ENCODE results near the gene AMOTL2.

DNA sequence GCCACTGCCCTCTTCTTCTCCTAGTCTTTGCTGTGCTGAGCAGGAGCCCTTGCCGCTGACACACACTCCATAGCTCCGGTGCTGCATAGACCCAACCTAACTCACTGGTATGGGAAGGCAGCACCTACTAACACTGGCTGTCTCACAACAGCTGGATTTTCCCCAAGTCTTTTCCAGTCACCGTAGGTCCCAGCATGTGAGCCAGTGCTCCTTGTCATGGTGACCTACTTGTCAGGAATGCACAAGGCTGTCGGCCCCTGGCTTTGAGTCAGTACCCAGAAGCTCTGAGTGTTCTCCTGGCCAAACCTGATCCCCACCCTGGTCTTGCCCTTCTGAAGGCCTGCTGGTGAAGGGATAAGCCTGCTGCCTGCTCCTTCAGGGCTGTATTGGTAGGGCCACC lies 25.7 kb downstream of the AMOTL2 start:
- TF ChIP-seq POLR2A (IDR thresholded peaks at IDR 0.05), result no peak
- TF ChIP-seq, protein P1, sequence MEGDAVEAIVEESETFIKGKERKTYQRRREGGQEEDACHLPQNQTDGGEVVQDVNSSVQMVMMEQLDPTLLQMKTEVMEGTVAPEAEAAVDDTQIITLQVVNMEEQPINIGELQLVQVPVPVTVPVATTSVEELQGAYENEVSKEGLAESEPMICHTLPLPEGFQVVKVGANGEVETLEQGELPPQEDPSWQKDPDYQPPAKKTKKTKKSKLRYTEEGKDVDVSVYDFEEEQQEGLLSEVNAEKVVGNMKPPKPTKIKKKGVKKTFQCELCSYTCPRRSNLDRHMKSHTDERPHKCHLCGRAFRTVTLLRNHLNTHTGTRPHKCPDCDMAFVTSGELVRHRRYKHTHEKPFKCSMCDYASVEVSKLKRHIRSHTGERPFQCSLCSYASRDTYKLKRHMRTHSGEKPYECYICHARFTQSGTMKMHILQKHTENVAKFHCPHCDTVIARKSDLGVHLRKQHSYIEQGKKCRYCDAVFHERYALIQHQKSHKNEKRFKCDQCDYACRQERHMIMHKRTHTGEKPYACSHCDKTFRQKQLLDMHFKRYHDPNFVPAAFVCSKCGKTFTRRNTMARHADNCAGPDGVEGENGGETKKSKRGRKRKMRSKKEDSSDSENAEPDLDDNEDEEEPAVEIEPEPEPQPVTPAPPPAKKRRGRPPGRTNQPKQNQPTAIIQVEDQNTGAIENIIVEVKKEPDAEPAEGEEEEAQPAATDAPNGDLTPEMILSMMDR (IDR thresholded peaks at IDR 0.05), result no peak
